Stimulated activated CD8-positive, alpha-beta memory T cell treated with anti-CD3 and anti-CD28 coated beads, Interleukin-12 subunit alpha, Interleukin-12 subunit beta, amount 100 ng/mL, for 24 hours (primary cell): ENCODE measurements around the gene CAPN13.

ENCODE experiments used
- DNase-seq: peaks from one replicate; pipeline ENCODE4 v3.0.0-alpha.2; 2020; ENCODE audit errors: extremely low read depth

Gene CAPN13, protein sequence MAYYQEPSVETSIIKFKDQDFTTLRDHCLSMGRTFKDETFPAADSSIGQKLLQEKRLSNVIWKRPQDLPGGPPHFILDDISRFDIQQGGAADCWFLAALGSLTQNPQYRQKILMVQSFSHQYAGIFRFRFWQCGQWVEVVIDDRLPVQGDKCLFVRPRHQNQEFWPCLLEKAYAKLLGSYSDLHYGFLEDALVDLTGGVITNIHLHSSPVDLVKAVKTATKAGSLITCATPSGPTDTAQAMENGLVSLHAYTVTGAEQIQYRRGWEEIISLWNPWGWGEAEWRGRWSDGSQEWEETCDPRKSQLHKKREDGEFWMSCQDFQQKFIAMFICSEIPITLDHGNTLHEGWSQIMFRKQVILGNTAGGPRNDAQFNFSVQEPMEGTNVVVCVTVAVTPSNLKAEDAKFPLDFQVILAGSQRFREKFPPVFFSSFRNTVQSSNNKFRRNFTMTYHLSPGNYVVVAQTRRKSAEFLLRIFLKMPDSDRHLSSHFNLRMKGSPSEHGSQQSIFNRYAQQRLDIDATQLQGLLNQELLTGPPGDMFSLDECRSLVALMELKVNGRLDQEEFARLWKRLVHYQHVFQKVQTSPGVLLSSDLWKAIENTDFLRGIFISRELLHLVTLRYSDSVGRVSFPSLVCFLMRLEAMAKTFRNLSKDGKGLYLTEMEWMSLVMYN

DNA sequence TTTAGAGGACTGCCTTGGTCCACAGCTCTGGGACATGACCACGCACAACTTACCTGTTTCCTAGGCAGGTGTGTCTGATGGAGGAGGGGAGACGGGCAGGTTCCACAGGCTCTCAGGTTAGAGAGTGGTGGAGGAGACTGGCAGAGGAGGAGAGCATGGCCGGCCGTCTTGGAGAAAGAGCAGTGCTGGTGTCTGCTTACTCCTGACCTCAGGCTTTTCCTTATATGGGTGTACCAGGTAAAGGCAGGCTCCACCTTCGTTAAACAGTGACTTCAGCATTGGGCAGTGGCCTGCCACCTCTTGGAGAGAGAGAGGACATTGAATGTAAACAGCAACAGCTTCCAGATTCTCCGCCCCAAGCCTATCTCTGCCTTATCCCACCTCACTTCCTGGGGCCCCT is at the start of gene CAPN13:
Gene CAPN13 (minus strand): TSS at position 198 of the 400 bp plus-strand sequence. CDS start 20,121 bp downstream, outside the sequence.
- no peak for DNase-seq

- DNase-seq = no peak
Measured at GRCh38 chr2:30847841-30848240, 40.6 kb upstream of the CAPN13 start.

DNA sequence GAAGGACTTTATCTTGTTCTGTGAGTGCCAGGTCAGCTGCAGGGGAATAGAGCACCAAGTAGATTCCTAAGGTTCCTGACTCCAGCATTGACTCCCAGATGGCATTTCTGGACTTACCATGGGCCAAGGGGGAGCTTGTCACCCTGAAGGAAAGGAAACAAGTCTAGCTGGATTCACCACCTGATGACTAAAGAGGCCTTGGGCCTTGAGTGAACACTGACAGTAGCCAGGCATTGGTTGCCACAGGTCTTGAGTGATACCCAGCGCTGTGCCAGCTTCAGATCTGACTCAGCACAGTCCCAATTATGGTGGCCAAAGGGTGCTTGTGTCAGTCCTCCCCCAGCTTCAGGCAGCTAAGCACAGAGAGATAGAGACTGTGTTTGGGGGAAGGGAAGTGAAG is 40.1 kb upstream of the CAPN13 start:
- no peak for DNase-seq

DNA sequence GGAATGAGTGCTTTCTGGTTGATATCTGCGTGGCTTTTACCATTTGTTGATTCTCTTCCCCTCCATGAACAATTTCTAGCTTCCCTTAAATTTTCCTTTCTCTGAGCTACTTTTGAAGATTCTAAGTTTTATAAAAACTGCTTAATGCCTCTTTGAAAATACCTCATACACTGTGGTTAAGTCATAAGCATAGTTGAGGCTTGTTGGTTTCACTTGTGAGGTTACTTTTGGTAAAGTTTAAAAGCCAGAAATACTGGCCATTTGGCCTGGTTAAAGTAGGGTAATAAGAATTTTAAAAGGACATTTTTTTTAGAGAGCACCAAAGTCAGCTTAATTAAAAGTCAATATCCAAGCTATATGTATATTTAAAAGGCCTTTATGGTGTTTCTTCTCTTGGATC is 21.3 kb upstream of the CAPN13 start:
- no peak for DNase-seq

- DNase-seq = no peak
Measured at GRCh38 chr2:30826916-30827315, 19.7 kb upstream of the CAPN13 start.

- no peak for DNase-seq
Measured at GRCh38 chr2:30826481-30826880, 19.2 kb upstream of the CAPN13 start.

DNA sequence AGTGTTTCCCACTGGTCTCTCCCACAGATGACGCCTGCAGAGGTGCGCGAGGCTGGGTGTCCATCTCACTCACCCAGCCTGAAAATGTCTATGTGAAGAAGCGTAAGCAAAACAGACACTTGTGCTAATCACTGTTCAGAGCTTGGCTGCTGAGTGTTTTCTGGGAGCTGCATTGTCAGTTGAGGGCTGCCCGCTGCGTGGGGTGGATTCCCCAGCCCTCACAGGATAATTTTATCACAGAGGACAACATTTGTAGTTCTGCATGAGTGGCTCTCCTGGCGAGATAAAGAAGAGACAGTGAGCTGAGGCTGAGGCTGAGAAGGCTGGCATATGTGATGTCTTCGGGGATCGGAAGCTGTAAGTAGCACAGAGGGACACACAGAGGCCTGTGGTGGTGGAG is 16.2 kb upstream of the CAPN13 start:
- no peak for DNase-seq

DNA sequence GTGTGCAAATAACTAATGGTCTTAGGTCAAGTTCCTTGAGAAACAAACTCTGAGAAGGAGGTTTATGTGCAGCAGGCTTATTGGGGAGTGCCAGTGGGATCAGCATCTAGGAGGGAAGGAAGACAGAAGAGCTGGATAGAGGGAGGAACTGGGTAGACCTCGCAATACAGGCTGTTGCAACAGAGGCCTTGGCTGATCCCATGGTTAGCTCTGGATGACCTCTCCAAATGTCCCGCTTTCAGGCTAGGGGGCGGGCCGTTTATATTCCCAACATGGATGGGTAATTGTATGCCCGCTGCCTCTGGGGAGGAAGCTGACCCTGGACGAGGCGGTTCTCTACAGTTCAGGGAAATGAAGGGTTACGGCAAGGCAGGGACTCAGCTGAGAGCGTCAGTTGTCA is 14.7 kb upstream of the CAPN13 start:
- DNase-seq = no peak

GRCh38 chr2:30820381-30821055 is 13.3 kb upstream of the CAPN13 start:
- no peak for DNase-seq

DNA sequence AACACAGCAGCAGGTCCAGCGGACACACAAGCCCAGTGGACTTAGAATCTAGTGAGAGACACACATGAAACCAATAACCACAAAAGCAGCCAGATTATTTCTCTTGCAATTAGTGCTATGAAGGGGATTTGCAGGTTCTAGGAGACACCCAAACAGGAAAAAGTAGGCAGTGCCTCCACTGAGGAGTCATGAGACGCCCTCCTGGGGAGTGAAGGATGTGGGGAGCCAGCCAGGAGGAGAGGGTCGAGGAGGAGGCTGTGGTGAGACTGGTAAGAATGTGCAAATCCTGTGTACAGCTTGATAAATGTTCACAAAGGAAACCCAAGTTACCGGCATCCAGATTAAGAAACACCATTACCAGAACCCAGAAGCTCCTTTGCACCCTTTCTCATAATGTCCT is 2.7 kb upstream of the CAPN13 start:
- no peak for DNase-seq

DNA sequence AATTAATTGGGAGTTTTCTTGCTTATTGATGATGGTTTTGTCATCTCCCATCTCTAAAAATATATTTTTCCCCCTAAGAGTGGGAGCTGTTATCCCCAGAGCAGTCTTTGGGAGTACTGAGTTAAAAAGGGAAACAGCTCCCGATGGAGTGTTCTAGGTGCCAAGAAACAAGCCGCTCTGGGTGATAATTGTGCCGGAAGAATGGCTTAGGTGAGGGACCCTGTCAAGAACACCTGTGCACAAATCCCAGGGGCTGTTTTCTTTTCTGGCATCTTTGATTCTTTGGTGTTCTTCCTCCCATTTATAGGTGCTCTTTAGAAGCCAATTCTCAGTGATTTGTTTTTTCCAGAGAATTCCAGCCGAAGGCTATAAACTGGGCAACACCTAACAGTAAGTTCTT is 1.4 kb upstream of the CAPN13 start:
- no peak for DNase-seq

DNA sequence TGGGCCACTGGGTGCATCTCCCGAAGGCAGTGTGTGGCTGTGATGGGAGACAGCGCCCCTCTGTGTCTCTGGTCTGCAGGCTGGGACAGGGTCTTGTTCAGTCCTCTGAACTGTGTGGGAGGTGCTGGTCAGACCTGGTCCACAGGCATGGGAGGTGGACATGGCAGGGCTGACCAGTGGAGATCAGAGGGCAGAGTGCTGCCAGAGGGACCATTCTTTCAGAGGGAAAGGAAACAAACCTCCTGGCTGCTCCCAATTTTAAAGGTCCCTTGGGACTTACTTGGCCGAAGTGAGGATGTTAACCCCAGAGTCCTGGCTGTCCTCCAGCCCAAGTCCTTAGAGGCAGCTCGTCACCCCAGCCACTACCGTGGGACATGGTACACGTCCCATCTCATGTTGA is 4.0 kb downstream of the CAPN13 start:
- no peak for DNase-seq

- DNase-seq = no peak
Measured at GRCh38 chr2:30802611-30803010, 4.6 kb downstream of the CAPN13 start.

DNA sequence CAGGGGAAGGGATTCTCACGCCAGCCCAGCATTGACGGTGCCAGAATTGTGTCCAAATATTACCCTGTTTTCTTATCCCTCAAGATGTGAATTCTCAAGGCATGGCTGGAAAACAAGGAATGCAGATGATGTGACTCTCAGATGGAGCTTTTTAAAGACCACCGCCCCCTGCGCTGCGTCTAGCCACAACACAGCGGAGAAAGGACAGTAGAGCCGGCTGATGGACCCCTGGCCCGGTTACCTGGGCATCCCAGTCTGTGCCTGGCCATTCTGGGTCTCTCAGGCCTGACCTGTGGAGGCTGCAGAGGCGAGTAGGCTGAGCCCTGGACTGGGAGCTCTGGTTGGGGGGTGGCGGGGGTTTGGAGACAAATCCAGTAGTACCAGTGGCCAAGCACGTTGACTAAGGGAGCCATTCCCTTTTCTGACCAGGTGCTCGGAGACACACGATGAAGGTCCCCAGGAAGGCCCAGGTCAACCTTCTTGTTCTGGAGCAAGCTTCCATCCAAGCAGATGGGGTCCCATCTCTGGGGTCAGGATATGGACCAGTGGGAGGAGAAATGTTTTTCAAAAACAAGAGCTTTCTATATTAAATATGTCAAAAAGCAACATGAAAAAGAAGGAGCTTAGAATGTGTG is 5.3 kb downstream of the CAPN13 start:
- DNase-seq = no peak

DNA sequence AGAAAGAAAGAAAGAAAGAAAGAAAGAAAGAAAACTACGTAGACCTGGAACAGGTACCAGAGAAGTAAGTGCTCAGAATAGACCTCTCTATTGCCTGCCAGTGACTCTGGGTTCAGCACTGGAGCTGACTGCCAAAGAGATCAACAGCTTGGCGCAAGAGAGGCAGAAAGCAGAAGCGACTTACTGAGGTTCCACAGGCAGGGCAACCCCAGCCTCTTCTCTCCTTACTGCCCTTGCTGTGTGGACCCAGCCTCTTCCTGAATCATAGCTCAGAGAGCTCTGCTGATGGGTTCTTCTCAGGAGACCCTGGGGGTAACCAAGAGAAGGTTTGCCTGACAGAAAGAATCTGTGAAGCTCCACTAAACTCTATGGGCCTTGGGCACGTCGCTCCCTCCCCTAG is 7.1 kb downstream of the CAPN13 start:
- no peak for DNase-seq

- DNase-seq = no peak
Measured at GRCh38 chr2:30799366-30799765, 7.9 kb downstream of the CAPN13 start.

GRCh38 chr2:30798536-30798991 is 8.7 kb downstream of the CAPN13 start:
- no peak for DNase-seq

- no peak for DNase-seq
Measured at GRCh38 chr2:30797381-30798015, 9.7 kb downstream of the CAPN13 start.

DNA sequence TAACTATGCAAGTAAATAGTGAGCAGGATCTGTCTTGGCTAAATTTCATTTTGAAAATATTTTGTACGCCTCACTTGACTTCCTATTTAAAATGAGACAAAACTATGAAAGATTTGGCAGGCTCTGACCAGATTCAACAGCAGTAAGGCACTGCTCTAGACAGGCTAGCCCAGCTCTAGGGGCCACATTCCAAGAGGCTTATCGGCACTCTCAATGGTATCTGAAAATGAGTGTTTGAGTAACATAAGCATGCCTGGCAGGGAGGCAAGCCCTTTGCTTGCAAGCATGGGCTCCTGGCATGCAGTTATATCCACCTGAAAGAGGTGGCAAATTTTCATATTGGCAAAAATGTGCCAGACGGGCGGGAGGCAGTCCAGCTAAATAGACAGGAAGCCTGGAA is 10.5 kb downstream of the CAPN13 start:
- no peak for DNase-seq

GRCh38 chr2:30792521-30792920 is 14.7 kb downstream of the CAPN13 start:
- DNase-seq = no peak

GRCh38 chr2:30790879-30791278 is 16.4 kb downstream of the CAPN13 start:
- DNase-seq = no peak
